Gastrocnemius medialis (tissue), 4 donors: ENCODE results near the gene VTI1A. TPM values are rescaled to one million over a fixed set of nuclear protein-coding genes. Genes with fewer than 3 reads are reported as not detected.

ENCODE experiments used
- ATAC-seq, 2 donors: fragments of 150-250 bp; one replicate each; pipeline ENCODE4 v1.9.1; 2016
- DNase-seq, 2 donors: peaks; one replicate each; pipeline ENCODE4 v3.0.0-alpha.2; 2019
- H3K27ac ChIP-seq, 4 donors: fragments of 200-600 bp; sonication (generic); 1 replicate in 1 of 4; 2 replicates in 3 of 4; pipeline ENCODE4 v1.5.1; 2016 to 2018; ENCODE audit warnings: mild to moderate bottlenecking in 2 of 4, moderate library complexity in 1 of 4
- H3K27me3 ChIP-seq, 3 donors: fragments of 200-600 bp; sonication (generic) in 2 of 3; 1 replicate in 1 of 3; 2 replicates in 2 of 3; pipeline versions ENCODE4 v1.5.1 to v1.6.0; 2016 to 2019; ENCODE audit warnings: mild to moderate bottlenecking in 1 of 3, moderate library complexity in 1 of 3
- H3K36me3 ChIP-seq, 2 donors: fragments of 200-600 bp; sonication (generic) in 1 of 2; one replicate each; pipeline ENCODE4 v1.5.1; 2017 to 2018
- H3K4me1 ChIP-seq, 2 donors: fragments of 200-600 bp; sonication (generic) in 1 of 2; one replicate each; pipeline ENCODE4 v1.5.1; 2016 to 2017; ENCODE audit warnings: mild to moderate bottlenecking in 2 of 2
- H3K4me3 ChIP-seq, 4 donors: fragments of 200-600 bp; sonication (generic) in 3 of 4; 1 replicate in 1 of 4; 2 replicates in 3 of 4; pipeline ENCODE4 v1.5.1; 2016 to 2019; ENCODE audit warnings: mild to moderate bottlenecking in 2 of 4
- H3K9me3 ChIP-seq, 3 donors: fragments of 200-600 bp; sonication (generic) in 2 of 3; 1 replicate in 1 of 3; 2 replicates in 2 of 3; pipeline ENCODE4 v1.5.1; 2016 to 2019
- POLR2A ChIP-seq, 2 donors: fragments of 450-650 bp; IDR thresholded peaks; one replicate each; pipeline ENCODE4 v1.6.1; 2017; ENCODE audit warnings: antibody characterized with exemption in 2 of 2, mild to moderate bottlenecking in 2 of 2, moderate library complexity in 2 of 2
- in situ Hi-C, 4 donors: fragments of 200-750 bp; cut with MboI; loops; one replicate each; pipeline versions ENCODE4 v1.15.0 to v1.8.0; 2017; ENCODE audit warnings: low sequenced_read_pairs in 4 of 4
- intact Hi-C: fragments of 100-400 bp; cut with DNase I; formaldehyde crosslinking; loops from one replicate; pipeline ENCODE4 v1.15.1; 2023; ENCODE audit warnings: low total_unique reads
- total RNA-seq, 4 donors: library from RNA; depleted of rRNA; stranded (reverse); fragments of >200 nt; gene quantifications; one replicate each; pipeline versions ENCODE4 v1.1.0 to v1.2.3, GENCODE V29; 2016
- TF ChIP-seq, protein P1 (sequence below), 5 experiments: fragments of 450-650 bp in 3 of 5; fragments of 200-600 bp in 2 of 5; sonication (generic) in 2 of 5; IDR thresholded peaks in 4 of 5; conservative IDR thresholded peaks in 1 of 5; 1 replicate in 4 of 5; 2 replicates in 1 of 5; pipeline ENCODE4 v1.5.1; 2016 to 2019; ENCODE audit warnings: antibody characterized with exemption in 5 of 5, mild to moderate bottlenecking in 3 of 5, moderate library complexity in 3 of 5

Gene VTI1A
- total RNA-seq, 4 donors from 2014 or later, result 26.5 to 51.2 (median 30.6) TPM

DNA sequence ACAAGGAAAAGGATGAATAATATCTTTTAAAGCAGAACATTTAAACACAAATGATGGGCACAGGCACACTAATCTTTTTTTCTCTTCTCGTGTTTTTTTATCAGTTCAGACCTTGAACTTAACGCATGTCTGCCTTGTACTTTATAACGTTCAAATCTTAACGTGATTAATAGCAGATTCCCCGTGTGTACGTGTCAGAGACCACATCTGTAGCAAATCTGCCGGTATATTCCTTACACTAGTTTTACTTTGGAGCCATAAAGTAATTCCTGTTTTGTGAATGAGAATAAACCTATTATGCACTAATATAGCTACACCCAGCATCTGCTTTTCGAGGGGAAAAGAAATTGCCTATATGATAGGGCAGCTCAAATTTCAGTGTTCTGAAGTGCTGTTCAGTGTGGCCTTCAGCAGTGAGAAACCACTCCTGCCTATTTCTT lies 337.0 kb downstream of the VTI1A start:
- H3K36me3 ChIP-seq, result no peaks in the 10 kb centered on the region
- H3K9me3 ChIP-seq, result no peaks in the 10 kb centered on the region
- H3K27me3 ChIP-seq, result no peaks in the 10 kb centered on the region
- no peak overlapping the region for H3K4me3 ChIP-seq
- intact Hi-C loops, result no loop called here
- no peak overlapping the region for H3K27ac ChIP-seq
- TF ChIP-seq, protein P1, sequence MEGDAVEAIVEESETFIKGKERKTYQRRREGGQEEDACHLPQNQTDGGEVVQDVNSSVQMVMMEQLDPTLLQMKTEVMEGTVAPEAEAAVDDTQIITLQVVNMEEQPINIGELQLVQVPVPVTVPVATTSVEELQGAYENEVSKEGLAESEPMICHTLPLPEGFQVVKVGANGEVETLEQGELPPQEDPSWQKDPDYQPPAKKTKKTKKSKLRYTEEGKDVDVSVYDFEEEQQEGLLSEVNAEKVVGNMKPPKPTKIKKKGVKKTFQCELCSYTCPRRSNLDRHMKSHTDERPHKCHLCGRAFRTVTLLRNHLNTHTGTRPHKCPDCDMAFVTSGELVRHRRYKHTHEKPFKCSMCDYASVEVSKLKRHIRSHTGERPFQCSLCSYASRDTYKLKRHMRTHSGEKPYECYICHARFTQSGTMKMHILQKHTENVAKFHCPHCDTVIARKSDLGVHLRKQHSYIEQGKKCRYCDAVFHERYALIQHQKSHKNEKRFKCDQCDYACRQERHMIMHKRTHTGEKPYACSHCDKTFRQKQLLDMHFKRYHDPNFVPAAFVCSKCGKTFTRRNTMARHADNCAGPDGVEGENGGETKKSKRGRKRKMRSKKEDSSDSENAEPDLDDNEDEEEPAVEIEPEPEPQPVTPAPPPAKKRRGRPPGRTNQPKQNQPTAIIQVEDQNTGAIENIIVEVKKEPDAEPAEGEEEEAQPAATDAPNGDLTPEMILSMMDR (IDR thresholded peaks at IDR 0.05 in 4 of 5, conservative IDR thresholded peaks at IDR 0.05 in 1 of 5), result no peak
- no peak for TF ChIP-seq POLR2A (IDR thresholded peaks at IDR 0.05)
- DNase-seq (no peak), ATAC-seq (no peak)
- H3K4me1 ChIP-seq, result peaks cover 0 to 12% of the 10 kb centered on the region in 2 donors
- in situ Hi-C loops, result no loop called here

DNA sequence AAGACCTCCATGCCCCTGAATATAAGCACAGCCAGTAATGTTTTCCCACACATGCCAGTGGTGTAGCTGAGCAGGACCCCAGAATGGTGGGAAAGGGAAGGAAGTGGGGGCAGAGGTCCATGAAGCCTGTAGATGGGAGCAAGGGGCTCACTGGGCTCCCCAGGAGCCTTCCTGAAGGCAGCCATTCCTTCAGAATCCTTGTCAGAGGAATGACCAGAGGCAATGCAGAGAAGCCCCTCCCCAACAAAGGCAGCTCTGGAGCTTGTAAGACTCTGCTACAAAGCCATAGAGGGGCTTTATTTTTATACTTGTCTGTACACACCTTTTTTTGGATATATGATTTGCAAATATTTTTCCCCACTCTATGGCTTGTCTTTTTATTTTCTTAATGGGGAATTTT lies 338.1 kb downstream of the VTI1A start:
- intact Hi-C loops (no loop called here), in situ Hi-C loops (no loop called here)
- Histone ChIP-seq H3K4me3 (no peak overlapping the region), H3K9me3 (no peaks in the 10 kb centered on the region), H3K27me3 (no peaks in the 10 kb centered on the region), H3K36me3 (no peaks in the 10 kb centered on the region), H3K4me1 (peaks cover 0 to 12% of the 10 kb centered on the region in 2 donors), H3K27ac (no peak overlapping the region)
- TF ChIP-seq POLR2A (IDR thresholded peaks at IDR 0.05), result no peak
- TF ChIP-seq, protein P1 (IDR thresholded peaks at IDR 0.05 in 4 of 5, conservative IDR thresholded peaks at IDR 0.05 in 1 of 5), result no peak
- no peak for DNase-seq
- no peak for ATAC-seq

DNA sequence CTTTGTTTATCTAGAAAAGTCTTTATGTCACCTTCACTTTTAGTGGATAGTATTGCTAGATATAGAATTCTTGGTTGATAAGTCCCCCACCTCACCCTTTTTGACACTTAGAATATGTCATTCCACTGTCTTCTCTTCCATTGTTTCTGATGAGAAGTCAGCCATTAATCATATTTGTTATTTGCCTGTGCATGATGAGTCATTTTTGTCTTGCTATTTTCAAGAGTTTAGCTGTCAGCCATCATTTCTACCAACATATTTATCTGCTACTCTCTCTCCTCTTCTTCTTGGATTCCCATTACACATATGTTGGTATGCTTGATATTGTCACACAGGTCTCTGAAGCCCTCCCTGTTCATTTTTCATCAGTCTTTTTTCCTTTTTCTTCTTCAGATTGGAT lies 342.2 kb downstream of the VTI1A start:
- in situ Hi-C loops, result no loop called here
- intact Hi-C loops, result no loop called here
- no peaks in the 10 kb centered on the region for H3K9me3 ChIP-seq
- no peaks in the 10 kb centered on the region for H3K27me3 ChIP-seq
- H3K27ac ChIP-seq, result no peak overlapping the region
- H3K36me3 ChIP-seq, result no peaks in the 10 kb centered on the region
- no peak overlapping the region for H3K4me3 ChIP-seq
- no peak for ATAC-seq
- H3K4me1 ChIP-seq, result peaks cover 0 to 13% of the 10 kb centered on the region in 2 donors
- TF ChIP-seq POLR2A (IDR thresholded peaks at IDR 0.05), result no peak
- TF ChIP-seq, protein P1 (IDR thresholded peaks at IDR 0.05 in 4 of 5, conservative IDR thresholded peaks at IDR 0.05 in 1 of 5), result no peak
- DNase-seq, result no peak

GRCh38 chr10:112790030-112790429 lies 343.0 kb downstream of the VTI1A start:
- no peak for TF ChIP-seq POLR2A (IDR thresholded peaks at IDR 0.05)
- TF ChIP-seq, protein P1 (IDR thresholded peaks at IDR 0.05 in 4 of 5, conservative IDR thresholded peaks at IDR 0.05 in 1 of 5), result no peak
- Histone ChIP-seq H3K27me3 (no peaks in the 10 kb centered on the region), H3K36me3 (no peaks in the 10 kb centered on the region), H3K4me3 (no peak overlapping the region), H3K4me1 (peaks cover 0 to 9% of the 10 kb centered on the region in 2 donors), H3K9me3 (no peaks in the 10 kb centered on the region), H3K27ac (no peak overlapping the region)
- intact Hi-C loops, result no loop called here
- DNase-seq (no peak), ATAC-seq (no peak)
- in situ Hi-C loops, result no loop called here

DNA sequence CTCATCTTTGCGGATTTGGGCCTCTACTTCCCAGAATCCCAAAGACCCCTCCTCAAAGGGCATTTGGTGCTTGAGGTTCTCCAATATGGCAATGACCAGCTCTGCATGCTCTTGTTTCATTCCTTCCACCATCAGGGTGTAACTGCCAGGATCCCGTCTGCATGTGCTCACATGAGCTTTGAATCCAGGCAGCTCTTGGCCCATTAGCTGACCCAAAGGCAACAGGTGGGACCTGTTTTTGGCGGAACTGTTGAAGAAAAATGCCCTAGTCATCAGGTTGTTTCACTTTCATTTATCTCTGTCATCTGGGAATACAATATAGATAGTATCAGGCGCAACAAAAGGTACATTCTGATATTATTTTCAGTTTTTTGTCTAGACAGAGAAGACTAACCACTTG lies 343.9 kb downstream of the VTI1A start:
- H3K27me3 ChIP-seq, result no peaks in the 10 kb centered on the region
- intact Hi-C loops (no loop called here), in situ Hi-C loops (no loop called here)
- H3K27ac ChIP-seq, result no peak overlapping the region
- H3K4me1 ChIP-seq, result peaks cover 0 to 9% of the 10 kb centered on the region in 2 donors
- ATAC-seq (no peak), DNase-seq (no peak)
- no peak overlapping the region for H3K4me3 ChIP-seq
- no peak for TF ChIP-seq POLR2A (IDR thresholded peaks at IDR 0.05)
- TF ChIP-seq, protein P1 (IDR thresholded peaks at IDR 0.05 in 4 of 5, conservative IDR thresholded peaks at IDR 0.05 in 1 of 5), result no peak
- H3K9me3 ChIP-seq, result no peaks in the 10 kb centered on the region
- H3K36me3 ChIP-seq, result no peaks in the 10 kb centered on the region
